Activated T-cell treated with anti-CD3 and anti-CD28 coated beads, Interleukin-2, amount 50 U/mL, for 48 hours (primary cell): Measurements from ENCODE around the gene ZNF680.
"Not testable (repeated sequence)": the region's sequence is repeated elsewhere in the genome, so short reads cannot be mapped to it uniquely, and the experiment has no call there.

Experiments used
- DNase-seq, 2 experiments: peaks; one replicate each; pipeline ENCODE4 v3.0.0-alpha.2; 2020

The ZNF680 gene

DNA sequence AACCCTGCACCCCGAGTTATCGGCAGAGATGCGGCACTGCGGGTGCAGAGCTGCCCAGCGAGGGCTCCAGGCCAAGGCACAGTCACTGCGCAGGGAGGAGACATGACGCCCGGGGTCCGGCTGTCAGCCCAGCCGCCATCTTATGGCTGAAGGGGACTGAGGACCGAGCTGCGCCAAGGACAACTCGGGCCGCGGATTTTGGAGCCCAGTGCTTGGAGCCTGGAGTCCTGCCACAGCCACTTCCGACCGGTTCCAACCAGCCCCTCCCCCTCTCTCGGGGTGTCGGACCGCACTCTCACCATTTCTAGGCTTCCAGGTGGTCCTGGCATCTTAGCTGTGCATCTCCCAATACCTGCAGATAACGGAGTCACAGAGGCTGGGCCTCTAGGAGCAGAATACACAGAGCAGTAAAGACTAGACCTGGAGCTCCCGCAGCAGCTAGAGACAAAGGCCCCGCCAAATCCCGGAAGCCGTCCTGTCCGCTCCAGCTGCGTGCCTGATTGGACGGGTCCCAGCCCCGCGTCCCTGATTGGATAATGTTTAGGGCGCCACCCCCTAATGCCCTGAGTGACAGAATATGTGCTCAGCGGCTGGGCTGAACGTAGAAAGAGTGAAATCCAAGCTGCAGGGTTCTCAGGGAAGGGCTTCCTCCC lies at the start of gene ZNF680:
Gene ZNF680 (minus strand): TSS at position 446 of the 653 bp plus-strand sequence. CDS start 117 bp downstream, at position 329.
- peak; percentile 90 for DNase-seq

GRCh38 chr7:64612452-64612851 lies 49.6 kb upstream of the ZNF680 start:
- DNase-seq = no peak

- DNase-seq = no peak
These were observed 48.8 kb upstream of the ZNF680 start for GRCh38 chr7:64611717-64612116.

- DNase-seq = no peak
These were observed 48.1 kb upstream of the ZNF680 start for GRCh38 chr7:64610997-64611396.

GRCh38 chr7:64608116-64608910 lies 45.4 kb upstream of the ZNF680 start:
- DNase-seq = no peak

DNA sequence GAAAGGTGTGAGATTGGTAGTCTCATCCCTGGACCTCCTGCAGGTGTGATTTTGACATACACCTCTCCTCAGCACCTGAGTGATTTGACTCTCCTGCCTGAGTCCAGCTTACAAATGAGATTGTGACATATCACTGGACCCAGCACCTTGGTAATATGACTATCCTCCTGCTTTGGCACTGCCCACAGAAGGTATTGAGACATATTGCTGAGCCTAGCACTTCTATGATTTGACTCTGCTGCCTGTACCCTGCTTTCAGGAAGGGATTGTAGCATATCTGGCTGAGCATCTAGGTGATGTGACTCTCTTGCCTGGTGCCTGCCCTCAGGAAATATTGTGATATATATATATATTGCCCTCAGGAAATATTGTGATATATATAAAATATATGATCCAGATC lies 43.5 kb upstream of the ZNF680 start:
- DNase-seq = no peak

DNA sequence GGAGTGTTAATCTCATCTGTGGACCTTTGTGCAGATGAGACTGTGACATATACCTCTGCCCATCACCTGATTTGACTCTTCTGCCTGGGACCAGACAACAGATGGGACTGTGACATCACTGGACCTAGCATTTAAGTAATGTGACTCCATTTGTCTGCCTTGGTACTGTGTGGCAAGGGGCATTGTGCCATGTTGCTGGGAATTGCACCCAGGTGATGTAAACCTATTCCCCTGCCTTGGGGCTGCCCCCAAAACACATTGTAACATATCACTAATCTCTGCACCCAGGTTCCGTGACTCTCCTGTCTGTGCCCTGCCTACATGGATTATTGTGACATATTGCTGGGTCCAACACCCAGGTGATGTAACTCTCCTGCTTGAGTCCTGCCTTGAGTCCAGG lies 40.4 kb upstream of the ZNF680 start:
- no peak for DNase-seq

DNA sequence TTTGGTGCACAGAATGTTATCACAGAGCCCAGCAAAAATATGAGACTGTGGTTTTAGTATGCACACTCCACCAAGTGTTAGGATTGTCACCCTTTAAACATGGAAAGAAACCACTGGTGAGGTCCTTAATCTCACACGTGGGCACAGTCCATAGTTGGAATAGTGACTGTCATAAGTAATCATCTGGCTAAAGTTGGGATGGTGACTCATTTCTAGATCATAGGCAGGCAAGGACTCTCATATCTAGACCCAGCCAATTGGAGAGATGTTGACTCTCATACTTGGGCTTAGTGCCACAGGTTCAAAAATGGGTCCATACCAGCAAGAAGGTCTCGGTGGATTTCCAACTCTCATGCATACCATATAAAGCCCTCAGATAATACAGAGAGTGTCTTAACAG lies 39.6 kb upstream of the ZNF680 start:
- DNase-seq = no peak

DNA sequence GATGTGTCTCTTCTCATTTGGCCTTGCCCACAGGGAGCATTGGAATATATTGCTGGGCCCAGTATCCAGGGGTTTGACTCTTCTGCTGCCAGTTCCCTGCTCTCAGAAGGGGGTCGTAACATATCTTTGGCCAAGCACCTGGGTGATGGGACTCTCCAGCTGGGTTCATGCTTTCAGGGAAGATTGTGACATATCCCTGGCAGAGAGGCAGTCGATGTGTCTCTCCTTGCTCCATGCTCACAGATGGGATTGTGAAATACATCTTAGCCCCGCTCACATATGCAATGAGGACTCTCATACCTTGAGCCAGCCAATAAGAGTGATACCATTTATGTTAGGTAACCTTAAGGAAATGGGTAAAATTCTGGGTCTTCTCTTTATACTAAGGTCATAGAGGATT lies 39.2 kb upstream of the ZNF680 start:
- DNase-seq = no peak

- DNase-seq = no peak
These were observed 36.5 kb upstream of the ZNF680 start for GRCh38 chr7:64599359-64599758.

DNA sequence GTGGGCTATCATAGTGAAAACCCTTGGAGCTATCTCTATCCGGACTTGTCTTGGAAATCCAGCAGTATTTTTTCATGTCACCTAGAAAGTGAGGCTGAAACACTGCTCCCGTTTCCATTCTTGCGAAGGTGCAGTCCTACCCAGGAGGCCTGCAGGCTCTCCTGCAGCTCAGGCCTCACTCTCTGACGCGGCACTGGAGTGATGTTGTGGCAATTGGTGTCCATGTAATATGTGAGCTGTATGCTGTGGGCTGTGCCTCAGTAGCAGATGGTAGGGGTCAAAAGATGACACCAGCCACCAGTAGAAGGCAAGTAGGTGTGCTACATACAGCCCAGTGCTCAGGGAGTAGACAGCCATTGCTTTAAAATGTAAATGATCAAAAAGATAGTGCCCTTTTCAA lies 28.1 kb upstream of the ZNF680 start:
- DNase-seq = no peak

- DNase-seq = no peak
These were observed 19.3 kb upstream of the ZNF680 start for GRCh38 chr7:64581926-64582894.

DNA sequence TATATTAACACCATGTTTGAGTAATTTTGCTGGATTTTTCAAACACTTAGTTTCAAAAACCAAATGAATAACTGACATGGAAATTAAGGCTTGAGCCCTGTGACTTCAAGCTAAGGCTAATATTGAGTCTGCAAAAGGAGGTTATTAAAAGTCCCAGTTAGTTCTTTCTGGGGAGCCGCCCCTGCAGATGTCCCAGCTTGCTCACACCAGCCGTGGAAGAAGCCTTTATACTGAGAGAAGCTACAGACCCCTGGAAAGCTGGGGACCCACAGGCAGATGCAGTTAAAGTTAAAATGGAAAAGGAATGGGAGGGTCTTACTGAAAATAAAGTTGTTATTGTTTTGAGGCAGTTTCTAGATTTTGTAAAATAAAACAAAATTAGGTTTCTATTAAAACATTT lies 18.5 kb upstream of the ZNF680 start:
- no peak for DNase-seq

DNA sequence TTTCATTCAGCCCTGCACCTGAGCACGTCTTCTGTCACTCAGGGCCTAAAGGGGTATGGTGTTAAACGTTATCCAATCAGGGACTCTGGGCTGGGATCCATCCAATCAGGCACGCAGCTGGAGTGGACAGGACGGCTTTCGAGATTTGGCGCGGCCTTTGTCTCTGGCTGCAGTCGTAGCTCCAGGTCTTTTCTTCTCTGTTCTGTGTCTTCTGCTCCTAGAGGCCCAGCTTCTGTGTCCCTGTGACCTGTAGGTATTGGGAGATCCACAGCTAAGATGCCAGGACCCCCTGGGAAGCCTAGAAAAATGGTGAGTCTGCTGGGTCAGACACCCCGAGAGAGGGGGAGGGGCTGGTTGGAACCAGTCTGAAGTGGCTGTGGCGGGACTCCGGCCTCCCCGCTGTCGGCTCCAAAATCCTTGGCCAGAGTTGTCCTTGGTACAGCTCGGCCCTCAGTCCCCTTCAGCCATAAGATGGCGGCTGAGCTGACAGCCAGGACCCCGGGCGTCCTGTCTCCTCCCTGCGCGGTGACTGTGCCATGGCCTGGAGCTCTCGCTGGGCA lies 11.7 kb upstream of the ZNF680 start:
- DNase-seq = no peak

DNA sequence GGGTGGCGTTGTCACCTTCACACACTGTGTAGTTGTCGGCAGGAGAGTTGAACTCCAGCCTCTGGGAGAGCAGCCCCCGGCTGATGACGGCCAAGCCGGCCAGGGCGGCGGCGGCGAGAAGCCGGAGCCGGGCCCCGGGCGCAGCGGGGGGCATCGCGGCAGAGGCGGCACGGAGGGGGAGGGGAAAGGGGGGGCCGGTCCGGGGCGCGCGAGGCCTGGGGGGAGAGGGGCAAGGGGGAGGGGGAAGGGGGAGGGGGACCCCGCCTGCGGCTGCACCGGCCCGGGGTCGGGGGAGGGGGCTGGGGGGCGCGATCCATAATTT lies 7.4 kb upstream of the ZNF680 start:
- DNase-seq = not testable (repeated sequence)

DNA sequence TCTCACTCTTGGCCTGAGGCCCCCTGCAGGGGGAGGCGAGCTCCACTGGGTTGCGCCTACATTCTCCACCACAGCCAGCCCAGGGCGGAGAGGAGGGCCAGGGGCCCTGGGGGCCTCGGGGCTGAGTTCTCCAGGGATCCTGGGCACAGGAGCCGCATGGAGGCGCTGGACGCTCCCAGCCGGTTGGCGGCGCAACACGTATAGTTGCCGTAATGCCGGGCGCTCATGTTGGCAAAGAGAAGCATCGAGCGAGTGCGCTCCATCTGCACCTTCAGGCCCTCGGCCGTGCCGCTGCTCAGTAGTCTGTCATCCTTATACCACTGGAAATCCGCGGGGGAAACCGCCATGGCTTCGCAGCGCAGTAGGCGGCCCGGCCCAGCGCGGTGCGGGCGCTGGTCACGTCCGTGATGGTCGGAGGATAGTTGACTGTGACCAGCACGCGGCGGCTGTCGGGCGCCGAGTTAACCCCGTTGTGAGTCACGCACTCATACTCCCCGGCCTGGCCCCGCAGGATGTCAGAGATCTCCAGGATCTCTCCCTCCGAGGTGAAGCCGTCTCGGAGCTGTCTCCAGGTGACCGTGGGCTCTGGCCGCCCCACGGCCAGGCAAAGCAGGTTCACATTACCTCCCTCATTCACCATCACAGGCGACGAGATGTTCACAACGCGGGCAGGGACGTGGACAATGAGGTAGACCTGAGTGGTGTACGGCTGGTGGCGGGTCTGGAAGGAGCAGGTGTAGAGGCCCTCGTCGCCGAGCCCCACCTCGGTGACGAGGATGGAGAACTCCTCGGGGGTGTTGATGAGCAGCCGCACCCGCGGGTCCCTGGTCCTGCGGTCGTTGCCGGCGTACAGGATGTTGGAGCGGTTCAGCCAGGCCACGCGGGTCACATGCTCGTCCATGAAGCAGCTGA lies 6.8 kb upstream of the ZNF680 start:
- DNase-seq = peak; percentile 56 to 65

GRCh38 chr7:64562256-64562625 lies 630 bp downstream of the ZNF680 start:
- no peak for DNase-seq

GRCh38 chr7:64559206-64559605 lies 3.7 kb downstream of the ZNF680 start:
- no peak for DNase-seq

DNA sequence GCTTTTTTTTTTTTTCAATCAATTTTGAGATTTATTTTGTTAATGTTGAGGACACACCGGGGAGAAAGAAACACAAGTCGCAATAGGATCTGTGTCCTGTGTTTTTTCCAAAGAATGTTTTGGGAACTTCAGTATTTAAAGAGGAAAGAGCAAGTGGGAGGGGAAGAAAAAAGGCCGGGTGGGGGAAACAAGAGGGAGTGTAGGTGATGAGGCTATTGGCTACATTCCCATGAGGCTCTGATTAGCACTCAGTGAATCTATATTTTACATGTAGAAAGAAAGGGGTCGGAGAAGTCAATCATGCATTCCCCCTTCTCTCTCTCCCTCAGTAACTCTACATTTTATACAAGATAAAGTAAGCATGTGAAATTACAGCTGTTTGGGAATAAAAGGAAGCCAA lies 4.1 kb downstream of the ZNF680 start:
- DNase-seq = no peak

GRCh38 chr7:64558323-64558705 lies 4.6 kb downstream of the ZNF680 start:
- DNase-seq = no peak

GRCh38 chr7:64557601-64558322 lies 5.1 kb downstream of the ZNF680 start:
- no peak for DNase-seq
